Measurements from ENCODE around the gene ATP8B1.
"Not testable (repeated sequence)": the region's sequence is repeated elsewhere in the genome, so short reads cannot be mapped to it uniquely, and the experiment has no call there.

ATP8B1 gene

GRCh38 chr18:57827646-57828045 lies 24.5 kb upstream of the ATP8B1 start:
- Histone ChIP-seq H3K4me2 (ENCODE audit: insufficient read depth, low read length) (no peak overlapping the region), H4K20me1 (ENCODE audit: insufficient read depth, low read length) (no peaks in the 10 kb centered on the region), H3K36me3 (ENCODE audit: insufficient read depth, low read length) (no peaks in the 10 kb centered on the region), H3K9me3 (ENCODE audit: insufficient read depth, low read length, severe bottlenecking) (no peaks in the 10 kb centered on the region), H3K9ac (ENCODE audit: low read depth, low read length) (no peak overlapping the region), H3K79me2 (ENCODE audit: insufficient read depth, low read length) (no peaks in the 10 kb centered on the region), H2AFZ (ENCODE audit: low read depth, low read length) (no peak overlapping the region), H3K4me1 (ENCODE audit: insufficient read depth, low read length) (peaks cover 12% of the 10 kb centered on the region), H3K27ac (ENCODE audit: low read length) (no peak overlapping the region), H3K4me3 (ENCODE audit: low read depth in 1 of 2, low read length in 2 of 2) (no peak overlapping the region), H3K27me3 (ENCODE audit: insufficient read depth, low read length, poor library complexity) (no peaks in the 10 kb centered on the region)
- TF ChIP-seq EZH2 (IDR thresholded peaks at IDR 0.05; ENCODE audit: borderline replicate concordance, low read depth, low read length, severe bottlenecking) (no peak), CTCF (IDR thresholded peaks at IDR 0.05; ENCODE audit: borderline replicate concordance, extremely low read depth, low read length, poor library complexity, severe bottlenecking) (no peak)
- ATAC-seq (ENCODE audit: insufficient read depth, low read depth) (no peak), DNase-seq (no peak)

GRCh38 chr18:57826252-57826651 lies 23.1 kb upstream of the ATP8B1 start:
- no peaks in the 10 kb centered on the region for H3K9me3 ChIP-seq (ENCODE audit: insufficient read depth, low read length, severe bottlenecking)
- H4K20me1 ChIP-seq (ENCODE audit: insufficient read depth, low read length), result no peaks in the 10 kb centered on the region
- no peak overlapping the region for H3K4me3 ChIP-seq (ENCODE audit: low read depth in 1 of 2, low read length in 2 of 2)
- H3K27ac ChIP-seq (ENCODE audit: low read length), result no peak overlapping the region
- no peak overlapping the region for H3K4me2 ChIP-seq (ENCODE audit: insufficient read depth, low read length)
- DNase-seq (no peak), ATAC-seq (ENCODE audit: insufficient read depth, low read depth) (no peak)
- H3K9ac ChIP-seq (ENCODE audit: low read depth, low read length), result no peak overlapping the region
- no peak overlapping the region for H2AFZ ChIP-seq (ENCODE audit: low read depth, low read length)
- H3K36me3 ChIP-seq (ENCODE audit: insufficient read depth, low read length), result no peaks in the 10 kb centered on the region
- TF ChIP-seq EZH2 (IDR thresholded peaks at IDR 0.05; ENCODE audit: borderline replicate concordance, low read depth, low read length, severe bottlenecking) (no peak), CTCF (IDR thresholded peaks at IDR 0.05; ENCODE audit: borderline replicate concordance, extremely low read depth, low read length, poor library complexity, severe bottlenecking) (no peak)
- H3K4me1 ChIP-seq (ENCODE audit: insufficient read depth, low read length), result peaks cover 2% of the 10 kb centered on the region
- H3K79me2 ChIP-seq (ENCODE audit: insufficient read depth, low read length), result no peaks in the 10 kb centered on the region
- no peaks in the 10 kb centered on the region for H3K27me3 ChIP-seq (ENCODE audit: insufficient read depth, low read length, poor library complexity)

GRCh38 chr18:57820583-57820982 lies 17.5 kb upstream of the ATP8B1 start:
- not testable (repeated sequence) for H3K27me3 ChIP-seq (ENCODE audit: insufficient read depth, low read length, poor library complexity); H3K4me1 ChIP-seq (ENCODE audit: insufficient read depth, low read length); H3K79me2 ChIP-seq (ENCODE audit: insufficient read depth, low read length); H3K9ac ChIP-seq (ENCODE audit: low read depth, low read length); H2AFZ ChIP-seq (ENCODE audit: low read depth, low read length); H3K36me3 ChIP-seq (ENCODE audit: insufficient read depth, low read length); H3K9me3 ChIP-seq (ENCODE audit: insufficient read depth, low read length, severe bottlenecking); ATAC-seq (ENCODE audit: insufficient read depth, low read depth); H3K4me3 ChIP-seq (ENCODE audit: low read depth in 1 of 2, low read length in 2 of 2); H3K27ac ChIP-seq (ENCODE audit: low read length); H3K4me2 ChIP-seq (ENCODE audit: insufficient read depth, low read length); DNase-seq; H4K20me1 ChIP-seq (ENCODE audit: insufficient read depth, low read length)

GRCh38 chr18:57819671-57820460 lies 16.8 kb upstream of the ATP8B1 start:
- H4K20me1 ChIP-seq (ENCODE audit: insufficient read depth, low read length), result no peaks in the 10 kb centered on the region
- no peak for TF ChIP-seq CTCF (IDR thresholded peaks at IDR 0.05; ENCODE audit: borderline replicate concordance, extremely low read depth, low read length, poor library complexity, severe bottlenecking)
- H3K27me3 ChIP-seq (ENCODE audit: insufficient read depth, low read length, poor library complexity), result no peaks in the 10 kb centered on the region
- no peak overlapping the region for H3K9ac ChIP-seq (ENCODE audit: low read depth, low read length)
- H3K27ac ChIP-seq (ENCODE audit: low read length), result no peak overlapping the region
- DNase-seq (no peak), ATAC-seq (ENCODE audit: insufficient read depth, low read depth) (no peak)
- H3K9me3 ChIP-seq (ENCODE audit: insufficient read depth, low read length, severe bottlenecking), result no peaks in the 10 kb centered on the region
- H3K36me3 ChIP-seq (ENCODE audit: insufficient read depth, low read length), result no peaks in the 10 kb centered on the region
- no peak overlapping the region for H2AFZ ChIP-seq (ENCODE audit: low read depth, low read length)
- no peak overlapping the region for H3K4me2 ChIP-seq (ENCODE audit: insufficient read depth, low read length)
- no peaks in the 10 kb centered on the region for H3K4me1 ChIP-seq (ENCODE audit: insufficient read depth, low read length)
- no peak overlapping the region for H3K4me3 ChIP-seq (ENCODE audit: low read depth in 1 of 2, low read length in 2 of 2)
- no peaks in the 10 kb centered on the region for H3K79me2 ChIP-seq (ENCODE audit: insufficient read depth, low read length)

Measured in DND-41 (cell line).